DMS53 treated with DMSO at 0.1 percent for 48 hours (cell line): ENCODE data around the gene CERS4.
"Not testable (repeated sequence)": the region's sequence is repeated elsewhere in the genome, so short reads cannot be mapped to it uniquely, and the experiment has no call there.

Experiments
- DNase-seq: peaks from one replicate; lab custom pipeline; 2025; ENCODE audit not compliant: unreplicated experiment; lab: John Stamatoyannopoulos, UW

CERS4 gene

GRCh38 chr19:8209462-8210378 lies 550 bp downstream of the CERS4 start:
- DNase-seq = peak; percentile 34

GRCh38 chr19:8210421-8211101 lies 1.4 kb downstream of the CERS4 start:
- peak; percentile 34 for DNase-seq

- no peak for DNase-seq
Observed at GRCh38 chr19:8212212-8212611, 3.0 kb downstream of the CERS4 start.

GRCh38 chr19:8212916-8213315 lies 3.7 kb downstream of the CERS4 start:
- no peak for DNase-seq

- no peak for DNase-seq
Observed at GRCh38 chr19:8213827-8214672, 4.9 kb downstream of the CERS4 start.

GRCh38 chr19:8214802-8215201 lies 5.6 kb downstream of the CERS4 start:
- DNase-seq = no peak

- no peak for DNase-seq
Observed at GRCh38 chr19:8215783-8216182, 6.6 kb downstream of the CERS4 start.

GRCh38 chr19:8216357-8216756 lies 7.2 kb downstream of the CERS4 start:
- DNase-seq = no peak

- not testable (repeated sequence) for DNase-seq
Observed at GRCh38 chr19:8218127-8218526, 9.0 kb downstream of the CERS4 start.

- DNase-seq = no peak
Observed at GRCh38 chr19:8220481-8220880, 11.3 kb downstream of the CERS4 start.

GRCh38 chr19:8221161-8221560 lies 12.0 kb downstream of the CERS4 start:
- no peak for DNase-seq

- DNase-seq = not testable (repeated sequence)
Observed at GRCh38 chr19:8223442-8223841, 14.3 kb downstream of the CERS4 start.

GRCh38 chr19:8224394-8225145 lies 15.4 kb downstream of the CERS4 start:
- no peak for DNase-seq

GRCh38 chr19:8231073-8231604 lies 22.0 kb downstream of the CERS4 start:
- DNase-seq = no peak

GRCh38 chr19:8233370-8233769 lies 24.2 kb downstream of the CERS4 start:
- no peak for DNase-seq

- DNase-seq = no peak
Observed at GRCh38 chr19:8237026-8237425, 27.9 kb downstream of the CERS4 start.

- DNase-seq = no peak
Observed at GRCh38 chr19:8238251-8238650, 29.1 kb downstream of the CERS4 start.

GRCh38 chr19:8239528-8240273 lies 30.5 kb downstream of the CERS4 start:
- DNase-seq = no peak
